Mesodermal cell (in vitro differentiated cells): ENCODE results near the gene MED26.

Experiments
- H3K27ac ChIP-seq: 2 replicates; pipeline ENCODE4 v1.7.0; 2013; ENCODE audit warnings: mild to moderate bottlenecking, low read depth, low read length, moderate library complexity; ENCODE audit not compliant: severe bottlenecking
- H3K36me3 ChIP-seq: 2 replicates; pipeline ENCODE4 v1.7.1; 2013; ENCODE audit warnings: mild to moderate bottlenecking, low read length, moderate library complexity; ENCODE audit not compliant: control insufficient read depth, insufficient read depth
- H3K4me1 ChIP-seq: one replicate; pipeline ENCODE4 v1.7.1; 2013; ENCODE audit warnings: mild to moderate bottlenecking, low read length; ENCODE audit not compliant: insufficient read depth, control insufficient read depth, poor library complexity, severe bottlenecking
- H3K4me3 ChIP-seq: 2 replicates; pipeline ENCODE4 v1.7.0; 2013; ENCODE audit warnings: low read length, control low read depth, mild to moderate bottlenecking; ENCODE audit not compliant: insufficient read depth, poor library complexity, severe bottlenecking; ENCODE audit errors: extremely low read depth
- H3K9me3 ChIP-seq: 2 replicates; pipeline ENCODE4 v1.7.1; 2013; ENCODE audit warnings: mild to moderate bottlenecking, low read length, moderate library complexity; ENCODE audit not compliant: control insufficient read depth
- WGBS, 2 experiments: methylation state at CpG; one replicate each; pipeline ENCODE4 v1.1.5; 2013; ENCODE audit warnings: missing lambda C conversion rate in 2 of 2; ENCODE audit not compliant: insufficient coverage in 2 of 2; 5-methylcytosine and 5-hydroxymethylcytosine counted together

MED26 gene

DNA sequence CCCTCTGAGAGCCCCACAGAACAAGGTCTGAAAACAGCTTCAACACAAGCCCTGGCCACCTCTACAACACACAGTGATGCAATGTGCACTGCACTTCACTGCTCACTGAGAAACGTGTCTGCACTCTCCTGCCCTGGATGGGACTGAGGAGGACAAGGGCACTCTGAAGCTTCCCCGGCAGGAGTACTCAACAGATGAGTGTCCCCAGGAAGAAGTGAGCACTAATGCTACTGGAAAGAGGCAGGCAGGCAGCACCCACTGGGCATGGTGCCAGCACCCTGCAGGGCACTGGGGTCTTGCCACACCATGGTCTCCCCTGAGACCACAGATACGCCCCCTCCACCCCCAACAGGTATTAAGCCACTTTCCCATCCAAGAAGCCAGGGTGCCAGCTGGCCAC is 38.1 kb downstream of the MED26 start:
- H3K4me1 ChIP-seq: peaks cover 57% of the 10 kb centered on the region
- no peaks in the 10 kb centered on the region for H3K36me3 ChIP-seq
- H3K4me3 ChIP-seq: no peak overlapping the region
- WGBS, 2 experiments: 83 to 92% methylated on average over 2 to 3 of the region's 3 CpGs
- H3K9me3 ChIP-seq: no peaks in the 10 kb centered on the region
- no peak overlapping the region for H3K27ac ChIP-seq

DNA sequence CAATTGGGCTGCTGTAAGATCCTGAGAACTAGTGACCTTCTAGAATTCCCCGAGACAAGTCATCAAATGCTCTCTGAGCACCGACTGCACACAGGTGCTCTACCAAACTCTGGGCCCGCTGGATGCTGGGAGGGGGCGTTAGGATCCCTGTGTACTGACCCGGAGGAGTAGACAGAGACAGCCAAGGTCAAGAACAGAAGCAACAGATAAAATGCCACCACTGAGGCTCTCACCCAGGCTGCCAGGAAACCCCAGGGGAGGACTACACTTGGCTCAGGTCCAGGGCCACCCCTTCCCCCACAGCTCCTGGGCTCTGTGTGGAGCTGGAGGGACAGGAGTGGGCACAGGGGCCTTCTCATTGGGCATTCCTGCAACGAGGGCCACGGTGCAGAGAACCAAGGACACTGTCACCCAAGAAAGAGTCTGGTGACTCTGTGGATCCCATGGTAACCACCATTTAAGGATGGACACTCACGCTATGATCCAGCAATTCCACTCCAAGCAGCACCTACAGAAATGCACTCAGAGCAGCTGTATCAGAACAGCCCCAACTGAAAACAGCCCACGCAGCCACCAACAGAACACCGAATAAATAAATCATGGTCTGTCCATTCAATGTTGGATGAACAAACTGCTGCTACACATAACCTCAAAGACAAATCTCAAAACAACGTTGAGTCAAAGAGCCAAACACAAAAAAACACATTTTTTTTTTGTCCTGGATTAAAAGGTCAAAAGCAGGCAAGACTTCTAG is 39.0 kb downstream of the MED26 start:
- H3K4me1 ChIP-seq: peaks cover 66% of the 10 kb centered on the region

DNA sequence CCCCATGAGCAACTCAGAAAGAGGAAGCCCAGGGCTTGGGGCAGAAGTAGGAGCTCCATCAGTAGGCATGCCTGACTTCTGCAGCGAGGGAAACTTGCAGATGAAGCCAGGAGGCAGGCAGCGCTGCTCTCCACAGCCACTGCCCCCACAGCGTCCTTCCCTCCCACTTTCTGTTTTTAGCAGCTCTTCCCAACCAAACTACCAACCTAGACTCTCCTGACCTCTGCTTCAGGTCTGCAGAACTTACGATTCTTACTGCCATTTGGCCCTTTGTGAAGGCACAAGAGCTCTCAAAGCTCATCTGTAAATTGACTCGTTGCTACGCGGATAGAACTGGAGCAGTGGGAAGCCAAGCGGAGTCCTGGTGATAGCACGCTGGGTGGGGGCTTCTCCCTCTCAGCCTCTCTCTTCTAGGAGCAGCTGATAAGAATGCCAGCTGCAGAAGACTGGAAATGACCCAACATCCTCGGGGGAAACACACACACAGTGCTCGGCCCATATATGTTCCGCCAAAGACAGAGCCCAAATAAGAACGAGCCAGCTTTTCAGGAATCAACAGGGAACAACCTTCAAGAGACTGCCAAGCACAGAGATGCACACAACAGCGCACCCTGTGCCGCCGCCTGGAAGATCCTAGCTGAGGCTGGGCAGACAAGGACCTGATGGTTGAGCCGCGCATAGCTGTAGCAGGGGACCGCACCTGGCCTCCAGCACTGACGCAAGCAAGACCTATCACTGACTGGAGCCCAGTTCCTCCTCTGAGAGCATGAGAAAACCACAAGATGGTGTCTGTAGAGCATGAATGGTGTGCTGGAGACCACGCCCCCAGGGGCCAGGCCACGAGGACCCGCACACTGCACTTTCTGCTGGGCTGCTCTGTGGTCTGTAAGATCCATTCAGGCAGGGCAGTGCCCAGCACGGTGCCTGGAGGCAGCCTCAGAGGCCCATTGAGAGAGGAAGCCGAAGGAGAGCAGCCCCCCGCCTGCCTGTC is 39.9 kb downstream of the MED26 start:
- WGBS, 2 experiments: 85% methylated on average over 20 to 26 of the region's 26 CpGs
- Histone ChIP-seq H3K9me3 (no peaks in the 10 kb centered on the region), H3K36me3 (no peaks in the 10 kb centered on the region), H3K27ac (peak overlapping the region; percentile 75), H3K4me3 (no peak overlapping the region), H3K4me1 (peaks cover 72% of the 10 kb centered on the region)

More for the DNA sequence above, 39.0 kb downstream of the MED26 start:
- Histone ChIP-seq H3K36me3 (no peaks in the 10 kb centered on the region), H3K27ac (no peak overlapping the region), H3K4me3 (no peak overlapping the region), H3K9me3 (no peaks in the 10 kb centered on the region)
- WGBS, 2 experiments: 89 to 98% methylated on average over 8 to 10 of the region's 11 CpGs

DNA sequence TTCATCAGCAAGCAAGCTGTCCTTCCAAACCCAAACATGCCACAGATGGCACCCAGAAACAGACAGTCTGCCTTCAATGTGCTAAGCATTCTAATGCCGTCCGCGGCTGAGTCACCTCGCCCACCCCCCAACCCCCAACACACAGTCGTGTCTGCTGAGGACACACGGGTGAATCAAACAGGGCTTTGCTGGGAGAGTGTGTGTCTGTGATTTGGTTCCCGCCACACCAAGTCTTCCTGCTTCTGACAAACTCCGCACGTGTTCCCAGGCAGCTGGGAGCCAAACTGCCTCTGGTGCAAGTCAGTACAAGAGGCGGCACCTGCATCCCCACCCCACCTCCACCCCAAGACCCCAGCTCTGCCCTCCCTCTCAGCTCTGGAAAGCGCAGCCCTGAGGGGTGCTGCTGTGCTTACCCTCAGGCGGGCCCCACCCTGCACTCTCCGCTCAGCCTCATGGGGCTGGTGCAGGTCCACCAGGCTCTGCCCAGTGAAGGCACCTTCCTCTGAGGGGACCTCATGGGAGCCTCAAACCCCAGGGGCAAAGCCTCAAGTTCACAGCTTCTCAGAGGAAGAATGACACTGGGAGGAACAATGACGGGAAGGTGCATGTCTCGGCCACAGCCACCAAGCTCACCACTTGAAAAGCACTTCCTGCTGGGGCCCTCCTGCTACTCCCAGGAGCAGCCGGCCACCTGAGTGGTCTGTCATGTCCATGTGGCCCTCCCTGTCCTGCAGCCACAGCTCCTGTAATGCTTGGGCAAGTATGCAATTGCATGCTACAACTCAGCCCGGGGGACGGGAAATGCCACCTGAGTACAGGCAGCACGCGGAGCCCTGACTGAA is 40.8 kb downstream of the MED26 start:
- peaks cover 64% of the 10 kb centered on the region for H3K4me1 ChIP-seq
- H3K9me3 ChIP-seq: no peaks in the 10 kb centered on the region
- H3K27ac ChIP-seq: peak overlapping the region; percentile 75
- H3K4me3 ChIP-seq: no peak overlapping the region
- H3K36me3 ChIP-seq: no peaks in the 10 kb centered on the region
- WGBS, 2 experiments: 69 to 70% methylated on average over 12 to 14 of the region's 20 CpGs

DNA sequence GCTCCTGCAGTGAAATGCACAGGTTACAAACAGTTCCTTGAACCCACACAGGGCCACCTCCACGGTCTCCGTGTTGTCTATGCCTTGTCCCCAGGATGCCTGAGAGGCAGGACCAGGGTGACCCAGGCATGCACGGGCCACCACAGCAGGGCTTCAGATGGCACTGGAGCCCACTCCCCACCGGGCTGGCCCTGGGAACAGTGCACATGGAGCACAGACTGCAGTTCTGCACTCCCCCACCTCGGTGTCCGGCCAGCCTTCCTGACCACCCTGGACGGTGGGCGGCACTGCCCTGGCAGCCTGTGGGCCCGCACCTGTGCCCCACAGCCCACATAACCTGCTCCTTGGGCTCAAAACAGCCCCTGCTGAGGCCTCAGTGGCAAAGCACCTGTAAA is 41.5 kb downstream of the MED26 start:
- Histone ChIP-seq H3K4me1 (peaks cover 63% of the 10 kb centered on the region), H3K27ac (no peak overlapping the region), H3K36me3 (no peaks in the 10 kb centered on the region), H3K4me3 (no peak overlapping the region), H3K9me3 (no peaks in the 10 kb centered on the region)
- WGBS, 2 experiments: 92 to 95% methylated on average over 9 of the region's 9 CpGs

DNA sequence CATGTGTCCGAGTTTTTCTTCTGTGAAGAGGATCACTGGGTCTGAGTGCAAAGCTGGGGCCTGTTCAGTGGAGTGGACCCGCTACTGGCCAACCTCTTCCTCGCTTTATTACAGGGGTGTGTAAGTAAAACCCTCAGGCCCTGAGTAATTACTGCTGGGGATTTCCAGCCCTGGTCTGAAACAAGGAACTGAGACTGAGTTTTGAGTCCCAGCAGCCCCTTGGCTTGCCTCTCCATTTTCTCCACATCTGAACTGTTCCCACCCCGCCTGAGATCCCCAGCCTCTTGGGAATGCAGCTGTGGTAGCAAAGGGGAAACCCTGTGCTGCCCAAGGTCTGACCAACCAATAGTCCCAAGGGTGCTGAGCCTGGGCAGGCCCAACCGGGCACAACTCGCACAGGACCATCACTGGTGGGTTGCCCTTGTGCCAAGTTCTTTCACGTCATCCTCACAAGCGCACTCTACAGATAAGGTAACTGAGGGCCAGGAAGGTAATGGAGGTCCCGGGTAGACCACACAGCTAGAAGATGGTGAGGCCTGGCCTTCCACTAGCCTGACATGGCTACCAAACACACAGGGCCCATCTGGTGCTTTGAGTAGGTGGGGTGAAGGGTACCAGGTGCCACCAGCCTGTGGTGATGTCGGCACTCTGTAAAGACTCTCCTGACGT is 42.1 kb downstream of the MED26 start:
- WGBS, 2 experiments: 93 to 97% methylated on average over 9 to 10 of the region's 11 CpGs
- peaks cover 63% of the 10 kb centered on the region for H3K4me1 ChIP-seq
- H3K36me3 ChIP-seq: no peaks in the 10 kb centered on the region
- no peaks in the 10 kb centered on the region for H3K9me3 ChIP-seq
- H3K27ac ChIP-seq: no peak overlapping the region
- no peak overlapping the region for H3K4me3 ChIP-seq

DNA sequence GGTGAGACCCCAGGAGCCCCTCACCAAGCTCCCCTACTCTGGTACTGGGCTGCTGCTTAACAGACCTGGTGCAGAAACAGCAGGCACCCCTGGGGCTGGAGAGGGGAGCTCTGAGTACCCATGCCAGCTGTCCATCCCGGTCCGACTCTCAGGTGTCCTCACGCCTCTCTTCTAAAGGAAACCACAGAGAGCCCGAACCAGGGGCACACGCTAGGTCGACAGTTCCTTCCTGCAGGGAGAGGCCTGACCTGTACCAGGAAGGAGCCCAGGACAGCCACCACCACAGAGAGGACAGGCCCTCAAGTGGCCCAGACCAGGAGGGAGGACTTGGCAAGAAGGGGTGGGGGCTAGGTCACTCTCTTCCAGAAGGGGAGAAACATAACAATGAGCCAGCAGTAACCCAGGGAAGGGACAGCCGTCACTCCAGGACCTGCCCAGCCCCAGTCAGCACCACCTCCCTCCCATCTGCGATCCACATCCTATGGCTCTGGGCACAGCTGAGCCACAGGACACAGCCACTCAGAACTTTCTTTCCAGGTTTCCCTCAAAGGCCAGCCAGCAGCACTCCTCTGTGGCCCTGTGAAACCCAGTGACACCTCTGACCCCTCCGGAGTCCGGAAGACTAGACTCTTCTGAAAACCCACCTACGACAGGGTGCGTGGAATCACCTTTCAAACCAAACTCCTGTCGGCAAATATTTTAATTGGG is 42.8 kb downstream of the MED26 start:
- Histone ChIP-seq H3K4me1 (peaks cover 63% of the 10 kb centered on the region), H3K36me3 (no peaks in the 10 kb centered on the region), H3K4me3 (no peak overlapping the region), H3K9me3 (no peaks in the 10 kb centered on the region), H3K27ac (peak overlapping the region; percentile 66)
- 86 to 87% methylated on average over 8 to 13 of the region's 13 CpGs for WGBS, 2 experiments

DNA sequence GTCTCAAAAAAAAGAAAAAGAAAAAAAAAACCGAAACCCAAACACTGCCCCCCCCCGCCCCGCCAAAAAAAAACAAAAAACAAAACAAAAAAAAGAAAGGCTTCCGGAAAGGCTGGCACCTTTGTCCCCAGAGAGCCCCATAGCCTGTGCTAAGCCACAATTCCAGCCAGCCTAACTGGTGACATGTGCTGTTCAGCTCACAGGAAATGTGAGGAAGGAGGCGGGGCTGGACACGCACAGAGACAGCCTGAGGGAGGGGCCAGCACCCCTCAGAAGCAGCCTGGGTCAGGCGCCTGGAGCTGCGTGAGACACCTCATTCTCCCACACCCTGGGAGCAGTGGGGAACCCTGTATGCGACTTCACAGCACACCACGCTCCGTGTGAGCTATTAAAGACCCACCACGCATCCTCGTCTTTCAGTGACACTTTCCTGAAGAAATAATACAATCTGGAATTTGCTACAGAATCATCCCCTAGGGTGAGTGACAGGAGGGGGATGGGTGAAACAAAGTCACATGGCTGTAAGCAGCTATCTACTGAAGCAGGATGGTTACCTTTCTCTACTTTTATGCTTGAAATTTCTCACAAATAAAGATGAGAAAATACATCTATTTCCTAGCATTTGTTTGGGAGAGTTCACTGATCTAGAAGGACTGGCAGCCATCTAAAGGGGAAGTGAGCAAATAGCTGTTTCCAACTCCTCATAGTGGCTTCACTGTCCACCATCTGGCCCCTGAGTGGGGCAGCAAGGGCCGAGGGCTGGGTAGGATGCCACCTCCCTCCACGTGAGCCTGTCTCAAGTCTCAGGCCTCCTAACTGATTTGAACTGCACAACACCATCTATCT is 43.5 kb downstream of the MED26 start:
- Histone ChIP-seq H3K36me3 (peaks cover 6% of the 10 kb centered on the region), H3K4me3 (peak overlapping the region; percentile 14), H3K27ac (peak overlapping the region; percentile 66), H3K9me3 (no peaks in the 10 kb centered on the region), H3K4me1 (peaks cover 63% of the 10 kb centered on the region)
- 7 to 27% methylated on average over 4 to 6 of the region's 15 CpGs for WGBS, 2 experiments
